GM12875 (cell line): ENCODE results near the gene SETD1A.

Experiments
- H3K4me3 ChIP-seq: one replicate; pipeline ENCODE4 v1.5.1; 2011; ENCODE audit warnings: low read depth, low read length, control low read depth
- CTCF ChIP-seq: IDR thresholded peaks from 2 replicates; pipeline ENCODE4 v1.5.1; 2011; ENCODE audit warnings: low read depth, mild to moderate bottlenecking, control low read depth, inconsistent platforms, low read length, moderate library complexity, borderline replicate concordance; ENCODE audit not compliant: insufficient read depth

The SETD1A gene

GRCh38 chr16:31029272-31029671, 71.7 kb downstream of the SETD1A start:
- H3K4me3 ChIP-seq, result no peak overlapping the region
- TF ChIP-seq CTCF, result no peak

- TF ChIP-seq CTCF, result no peak
- no peak overlapping the region for H3K4me3 ChIP-seq
These were observed 73.7 kb downstream of the SETD1A start for GRCh38 chr16:31031276-31031675.

GRCh38 chr16:31032736-31033708, 75.5 kb downstream of the SETD1A start, which contains the start of gene STX4:
Gene STX4, plus strand, starts transcription at chr16:31033558. Its CDS starts 248 bp downstream, at chr16:31033806.
- peak within 1 kb of the TSS; percentile 80 for H3K4me3 ChIP-seq

GRCh38 chr16:31033709-31034492, 76.3 kb downstream of the SETD1A start:
- TF ChIP-seq CTCF, result no peak

More at GRCh38 chr16:31032736-31033708, 75.5 kb downstream of the SETD1A start, which contains the start of gene STX4:
- TF ChIP-seq CTCF, result no peak

More at GRCh38 chr16:31033709-31034492, 76.3 kb downstream of the SETD1A start:
- H3K4me3 ChIP-seq, result peak overlapping the region; percentile 80
